Breast epithelium (tissue), 3 donors: ENCODE measurements around the gene ZC2HC1C.

Source experiments
- CTCF ChIP-seq, 3 donors: fragments of 450-650 bp; IDR thresholded peaks; one replicate each; pipeline ENCODE4 v1.5.1; 2016 to 2017; ENCODE audit warnings: antibody characterized with exemption in 3 of 3, mild to moderate bottlenecking in 3 of 3, moderate library complexity in 3 of 3
- POLR2A ChIP-seq: fragments of 450-650 bp; IDR thresholded peaks from one replicate; pipeline ENCODE4 v1.6.1; 2016; ENCODE audit warnings: antibody characterized with exemption, mild to moderate bottlenecking, moderate library complexity
- POLR2AphosphoS5 ChIP-seq, 3 donors: sonication (generic); formaldehyde crosslinking; IDR thresholded peaks; one replicate each; pipeline ENCODE4 v1.6.1; 2017; ENCODE audit warnings: antibody characterized with exemption in 3 of 3

- TF ChIP-seq POLR2A, result no peak
- TF ChIP-seq CTCF (IDR thresholded peaks at IDR 0.05), result no peak
- peak in 2 of 3 donors; percentile 14 to 33 for TF ChIP-seq POLR2AphosphoS5 (IDR thresholded peaks at IDR 0.05)
Measured at GRCh38 chr14:75070383-75070782, 942 bp downstream of the ZC2HC1C start.
